ENCODE results near the gene PSME3IP1. TPM values are rescaled to one million over a fixed set of nuclear protein-coding genes. Genes with fewer than 3 reads are reported as not detected.

The PSME3IP1 gene, protein sequence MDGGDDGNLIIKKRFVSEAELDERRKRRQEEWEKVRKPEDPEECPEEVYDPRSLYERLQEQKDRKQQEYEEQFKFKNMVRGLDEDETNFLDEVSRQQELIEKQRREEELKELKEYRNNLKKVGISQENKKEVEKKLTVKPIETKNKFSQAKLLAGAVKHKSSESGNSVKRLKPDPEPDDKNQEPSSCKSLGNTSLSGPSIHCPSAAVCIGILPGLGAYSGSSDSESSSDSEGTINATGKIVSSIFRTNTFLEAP
- 100 to 1,000 TPM in 2 of 4 donors, 10 to 100 TPM in 2; 55.7 to 308 (median 109) TPM for total RNA-seq

DNA sequence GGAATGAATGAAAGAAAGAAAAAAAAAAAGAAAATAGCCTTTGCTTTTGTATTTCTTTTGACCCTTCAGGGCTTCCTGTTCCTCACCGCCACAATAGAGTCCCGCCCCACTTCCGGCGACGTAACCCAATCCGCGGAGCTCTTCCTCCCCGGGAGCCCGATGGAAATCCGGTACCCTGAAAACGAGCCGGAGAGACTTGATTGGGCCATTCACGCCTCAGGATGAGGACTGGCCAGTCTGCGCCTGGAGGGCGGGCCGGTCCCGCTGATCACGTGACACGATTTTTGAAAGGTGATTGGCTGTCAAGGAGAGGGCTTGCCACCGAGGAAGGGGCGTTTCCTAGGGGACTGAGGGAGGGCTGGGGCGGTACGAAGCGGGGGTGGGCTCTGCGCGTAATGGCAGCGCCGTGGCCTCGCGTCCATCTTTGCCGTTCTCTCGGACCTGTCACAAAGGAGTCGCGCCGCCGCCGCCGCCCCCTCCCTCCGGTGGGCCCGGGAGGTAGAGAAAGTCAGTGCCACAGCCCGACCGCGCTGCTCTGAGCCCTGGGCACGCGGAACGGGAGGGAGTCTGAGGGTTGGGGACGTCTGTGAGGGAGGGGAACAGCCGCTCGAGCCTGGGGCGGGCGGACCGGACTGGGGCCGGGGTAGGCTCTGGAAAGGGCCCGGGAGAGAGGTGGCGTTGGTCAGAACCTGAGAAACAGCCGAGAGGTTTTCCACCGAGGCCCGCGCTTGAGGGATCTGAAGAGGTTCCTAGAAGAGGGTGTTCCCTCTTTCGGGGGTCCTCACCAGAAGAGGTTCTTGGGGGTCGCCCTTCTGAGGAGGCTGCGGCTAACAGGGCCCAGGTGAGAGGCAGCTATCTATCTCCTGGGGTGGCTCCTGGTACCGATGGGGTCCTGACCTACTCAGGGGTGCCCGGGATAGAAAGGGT, at the start of gene PSME3IP1, which contains the start of gene RSPRY1:
Gene PSME3IP1 (minus strand): TSS at position 95 of the 927 bp plus-strand sequence. CDS start 12,185 bp downstream, outside the sequence.
Gene RSPRY1 (plus strand): TSS at position 385 of the 927 bp plus-strand sequence. CDS start 18,330 bp downstream, outside the sequence.
- Histone ChIP-seq H3K4me3 (peak within 1 kb of the TSS; percentile 77 to 97 (median 86)), H3K36me3 (no peaks in the 10 kb centered on the region), H3K27ac (peak within 1 kb of the TSS; percentile 90 to 95 (median 93)), H3K4me1 (peaks cover 0 to 24% (median 9%) of the 10 kb centered on the region in 4 donors), H3K9me3 (no peaks in the 10 kb centered on the region), H3K27me3 (no peaks in the 10 kb centered on the region)
- peak; percentile 96 to 99 (median 97) for DNase-seq
- TF ChIP-seq CTCF (IDR thresholded peaks at IDR 0.05) (no peak), POLR2A (IDR thresholded peaks at IDR 0.05) (peak; percentile 70 to 83)

- Histone ChIP-seq H3K4me1 (no peaks in the 10 kb centered on the region), H3K27me3 (no peaks in the 10 kb centered on the region), H3K27ac (peak overlapping the region in 2 of 4 donors; percentile 4 to 27), H3K4me3 (no peak overlapping the region), H3K36me3 (peaks cover 0 to 76% (median 0%) of the 10 kb centered on the region in 3 donors), H3K9me3 (no peaks in the 10 kb centered on the region)
- no peak for DNase-seq
- no peak for TF ChIP-seq POLR2A (IDR thresholded peaks at IDR 0.05)
- no peak for TF ChIP-seq CTCF (IDR thresholded peaks at IDR 0.05)
Observed at GRCh38 chr16:57235128-57236021, 49.5 kb upstream of the PSME3IP1 start.

DNA sequence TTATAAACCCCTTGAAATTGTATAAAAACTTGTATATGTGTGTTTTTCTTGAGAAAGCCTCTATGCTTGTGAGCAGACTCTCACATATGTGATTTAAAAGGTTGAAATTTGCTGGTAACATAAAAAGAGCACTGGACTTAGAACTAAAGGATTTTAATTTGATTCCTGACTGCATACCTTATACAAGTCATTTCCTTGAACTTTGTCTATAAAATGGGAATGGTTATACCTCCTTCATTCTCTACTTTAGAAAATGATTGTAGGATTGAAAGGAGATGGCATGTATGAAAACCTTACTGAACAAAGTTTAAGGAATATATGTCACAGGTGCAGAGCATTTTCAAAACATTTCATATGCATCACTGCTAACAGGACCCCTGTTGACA, 48.9 kb upstream of the PSME3IP1 start:
- H3K27ac ChIP-seq, result peak overlapping the region in 2 of 4 donors; percentile 4 to 18
- no peaks in the 10 kb centered on the region for H3K27me3 ChIP-seq

DNA sequence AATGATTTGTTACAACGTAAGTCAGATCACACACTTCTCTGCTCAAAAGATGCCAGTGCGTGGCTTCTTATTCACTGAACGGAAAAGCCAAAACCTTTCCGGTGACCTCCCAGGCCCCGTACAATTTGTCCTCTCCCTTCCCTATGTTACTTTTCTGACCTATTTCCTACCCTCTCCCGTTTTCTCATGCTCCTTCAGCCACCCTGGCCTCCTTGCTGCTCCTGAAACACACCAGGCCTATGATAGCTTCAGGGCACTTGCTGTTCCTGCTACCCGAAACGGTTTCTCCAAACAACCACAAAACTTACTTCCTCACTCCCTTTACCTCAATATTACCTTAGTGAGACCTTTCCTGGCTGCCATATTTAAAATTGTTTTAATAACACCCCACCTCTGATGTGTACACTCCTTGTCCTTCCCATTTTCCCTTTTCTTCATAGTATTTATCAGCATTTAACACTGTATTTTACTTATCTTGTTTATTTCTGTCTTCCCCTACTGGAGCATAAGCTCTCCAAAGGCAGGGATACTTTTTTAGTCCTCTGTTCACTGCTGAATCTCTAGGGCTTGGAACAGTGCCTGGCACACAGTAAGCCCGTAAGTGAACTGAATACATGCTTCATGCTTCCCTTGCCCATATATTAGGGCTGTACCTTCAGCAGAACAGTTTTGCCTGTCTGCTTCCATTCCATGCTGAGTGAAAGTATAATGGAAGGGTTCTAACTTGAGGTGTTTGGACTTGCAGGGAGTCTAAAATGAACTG, 48.3 kb upstream of the PSME3IP1 start:
- H3K4me1 ChIP-seq, result no peaks in the 10 kb centered on the region
- DNase-seq, result no peak
- H3K27ac ChIP-seq, result no peak overlapping the region
- H3K27me3 ChIP-seq, result no peaks in the 10 kb centered on the region
- no peaks in the 10 kb centered on the region for H3K9me3 ChIP-seq
- TF ChIP-seq POLR2A (IDR thresholded peaks at IDR 0.05) (no peak), CTCF (IDR thresholded peaks at IDR 0.05) (no peak)
- peaks cover 0 to 86% (median 0%) of the 10 kb centered on the region in 3 donors for H3K36me3 ChIP-seq
- no peak overlapping the region for H3K4me3 ChIP-seq

More for the DNA sequence above, 48.9 kb upstream of the PSME3IP1 start:
- Histone ChIP-seq H3K36me3 (peaks cover 0 to 83% (median 0%) of the 10 kb centered on the region in 3 donors), H3K4me1 (no peaks in the 10 kb centered on the region), H3K4me3 (no peak overlapping the region), H3K9me3 (no peaks in the 10 kb centered on the region)
- no peak for TF ChIP-seq CTCF (IDR thresholded peaks at IDR 0.05)
- no peak for TF ChIP-seq POLR2A (IDR thresholded peaks at IDR 0.05)
- DNase-seq, result no peak
